Mesendoderm (in vitro differentiated cells): ENCODE results near the gene PCSK5.

ENCODE experiments used
- DNase-seq: peaks from one replicate; pipeline ENCODE4 v3.0.0; 2013
- H2AK5ac ChIP-seq: 2 replicates; pipeline ENCODE4 v1.6.1; 2013; ENCODE audit warnings: low read length, inconsistent platforms
- H2BK120ac ChIP-seq: 2 replicates; pipeline ENCODE4 v1.6.1; 2013; ENCODE audit warnings: low read depth, mild to moderate bottlenecking, low read length, moderate library complexity, mixed read lengths
- H2BK15ac ChIP-seq: replicated peaks from 2 replicates; pipeline ENCODE4 v1.6.1; 2013; ENCODE audit warnings: low read depth, mild to moderate bottlenecking, moderate library complexity
- H2BK5ac ChIP-seq: 2 replicates; pipeline ENCODE4 v1.6.1; 2013; ENCODE audit warnings: low read length, inconsistent platforms
- H3K18ac ChIP-seq: 2 replicates; pipeline ENCODE4 v1.6.1; 2013; ENCODE audit warnings: mild to moderate bottlenecking, low read length, mixed read lengths
- H3K23ac ChIP-seq: one replicate; pipeline ENCODE4 v1.6.1; 2013; ENCODE audit warnings: low read length
- H3K27ac ChIP-seq: 2 replicates; pipeline ENCODE4 v1.5.1; 2013; ENCODE audit warnings: low read depth, mild to moderate bottlenecking, inconsistent platforms, low read length, moderate library complexity
- H3K27me3 ChIP-seq: 2 replicates; pipeline ENCODE4 v1.6.1; 2013; ENCODE audit warnings: low read length, control low read depth, mild to moderate bottlenecking, inconsistent platforms; ENCODE audit not compliant: insufficient read depth, poor library complexity
- H3K36me3 ChIP-seq: 2 replicates; pipeline ENCODE4 v1.6.1; 2013; ENCODE audit warnings: low read length, inconsistent platforms; ENCODE audit not compliant: control insufficient read depth, insufficient read depth
- H3K4ac ChIP-seq: one replicate; pipeline ENCODE4 v1.6.1; 2013; ENCODE audit warnings: low read depth, mild to moderate bottlenecking, low read length, moderate library complexity
- H3K4me1 ChIP-seq: 2 replicates; pipeline ENCODE4 v1.6.1; 2013; ENCODE audit warnings: low read depth, low read length, inconsistent platforms; ENCODE audit not compliant: control insufficient read depth
- H3K4me2 ChIP-seq: 2 replicates; pipeline ENCODE4 v1.6.1; 2013; ENCODE audit warnings: low read length
- H3K4me3 ChIP-seq: 2 replicates; pipeline ENCODE4 v1.5.1; 2013; ENCODE audit warnings: mild to moderate bottlenecking, low read length
- H3K56ac ChIP-seq: one replicate; pipeline ENCODE4 v1.6.1; 2013; ENCODE audit warnings: low read length
- H3K79me1 ChIP-seq: 2 replicates; pipeline ENCODE4 v1.6.1; 2013; ENCODE audit warnings: low read length, inconsistent platforms
- H3K79me2 ChIP-seq: 2 replicates; pipeline ENCODE4 v1.6.1; 2013; ENCODE audit warnings: mild to moderate bottlenecking, low read length; ENCODE audit not compliant: control insufficient read depth, insufficient read depth
- H3K9ac ChIP-seq: 2 replicates; pipeline ENCODE4 v1.6.1; 2013; ENCODE audit warnings: low read length, inconsistent platforms
- H4K5ac ChIP-seq: one replicate; pipeline ENCODE4 v1.6.1; 2013; ENCODE audit warnings: low read length
- H4K8ac ChIP-seq: one replicate; pipeline ENCODE4 v1.6.1; 2013; ENCODE audit warnings: low read depth, mild to moderate bottlenecking, control low read depth, low read length, moderate library complexity
- WGBS: extraction: QIAGEN DNeasy Blood & Tissue Kit; methylation state at CpG from one replicate; pipeline ENCODE4 v1.1.7; 2013; ENCODE audit warnings: low lambda C conversion rate, missing lambda C conversion rate; ENCODE audit not compliant: insufficient coverage; ENCODE audit errors: extremely low coverage; 5-methylcytosine and 5-hydroxymethylcytosine counted together

The PCSK5 gene

GRCh38 chr9:75946766-75947165 is 56.3 kb downstream of the PCSK5 start:
- Histone ChIP-seq H3K36me3 (no peaks in the 10 kb centered on the region), H3K4ac (no peak overlapping the region), H3K27ac (no peak overlapping the region), H3K9ac (no peak overlapping the region), H3K4me1 (no peaks in the 10 kb centered on the region), H3K4me3 (no peak overlapping the region), H2BK15ac (no peak overlapping the region), H3K27me3 (no peaks in the 10 kb centered on the region), H2AK5ac (no peak overlapping the region), H4K8ac (no peak overlapping the region), H3K79me2 (no peaks in the 10 kb centered on the region), H3K18ac (no peak overlapping the region), H3K23ac (no peak overlapping the region), H2BK5ac (no peak overlapping the region), H4K5ac (no peak overlapping the region), H3K79me1 (no peaks in the 10 kb centered on the region), H3K4me2 (no peak overlapping the region), H2BK120ac (no peak overlapping the region), H3K56ac (no peak overlapping the region)
- DNase-seq, result no peak
- no CpG with 5 or more reads among the region's 6 CpGs for WGBS

- Histone ChIP-seq H3K79me2 (no peaks in the 10 kb centered on the region), H2BK15ac (no peak overlapping the region), H3K79me1 (no peaks in the 10 kb centered on the region), H3K36me3 (no peaks in the 10 kb centered on the region), H3K27ac (no peak overlapping the region), H2AK5ac (no peak overlapping the region), H4K5ac (no peak overlapping the region), H2BK5ac (no peak overlapping the region), H3K56ac (no peak overlapping the region), H3K23ac (no peak overlapping the region), H3K9ac (no peak overlapping the region), H3K4me2 (no peak overlapping the region), H3K4me1 (no peaks in the 10 kb centered on the region), H3K4ac (no peak overlapping the region), H3K18ac (no peak overlapping the region), H2BK120ac (no peak overlapping the region), H4K8ac (no peak overlapping the region), H3K27me3 (no peaks in the 10 kb centered on the region), H3K4me3 (no peak overlapping the region)
- DNase-seq, result no peak
- no CpG with 5 or more reads among the region's 2 CpGs for WGBS
Measured at GRCh38 chr9:75947233-75947632, 56.8 kb downstream of the PCSK5 start.

- H3K4me3 ChIP-seq, result no peak overlapping the region
- H2BK15ac ChIP-seq, result no peak overlapping the region
- H3K4ac ChIP-seq, result no peak overlapping the region
- no peaks in the 10 kb centered on the region for H3K4me1 ChIP-seq
- no peaks in the 10 kb centered on the region for H3K27me3 ChIP-seq
- H3K79me1 ChIP-seq, result no peaks in the 10 kb centered on the region
- no peak for DNase-seq
- no peak overlapping the region for H3K56ac ChIP-seq
- H2AK5ac ChIP-seq, result no peak overlapping the region
- H2BK120ac ChIP-seq, result no peak overlapping the region
- WGBS, result no CpG with 5 or more reads among the region's 3 CpGs
- H3K27ac ChIP-seq, result no peak overlapping the region
- no peaks in the 10 kb centered on the region for H3K36me3 ChIP-seq
- no peak overlapping the region for H4K5ac ChIP-seq
- H3K18ac ChIP-seq, result no peak overlapping the region
- no peak overlapping the region for H2BK5ac ChIP-seq
- H3K9ac ChIP-seq, result no peak overlapping the region
- no peak overlapping the region for H3K23ac ChIP-seq
- H3K4me2 ChIP-seq, result no peak overlapping the region
- no peak overlapping the region for H4K8ac ChIP-seq
- H3K79me2 ChIP-seq, result no peaks in the 10 kb centered on the region
Measured at GRCh38 chr9:75950998-75951397, 60.5 kb downstream of the PCSK5 start.

GRCh38 chr9:75953218-75953617 is 62.7 kb downstream of the PCSK5 start:
- DNase-seq, result peak; percentile 38
- Histone ChIP-seq H4K5ac (no peak overlapping the region), H3K56ac (no peak overlapping the region), H3K79me1 (no peaks in the 10 kb centered on the region), H4K8ac (no peak overlapping the region), H3K4me2 (no peak overlapping the region), H3K4me1 (no peaks in the 10 kb centered on the region), H2BK15ac (no peak overlapping the region), H3K79me2 (no peaks in the 10 kb centered on the region), H3K36me3 (no peaks in the 10 kb centered on the region), H3K27ac (no peak overlapping the region), H2BK120ac (no peak overlapping the region), H3K4ac (no peak overlapping the region), H3K9ac (no peak overlapping the region), H2AK5ac (no peak overlapping the region), H3K23ac (no peak overlapping the region), H3K27me3 (no peaks in the 10 kb centered on the region), H3K4me3 (no peak overlapping the region), H2BK5ac (no peak overlapping the region), H3K18ac (no peak overlapping the region)
- no CpG with 5 or more reads among the region's 2 CpGs for WGBS

- H3K18ac ChIP-seq, result no peak overlapping the region
- H3K36me3 ChIP-seq, result no peaks in the 10 kb centered on the region
- no CpG with 5 or more reads among the region's 1 CpG for WGBS
- H2BK5ac ChIP-seq, result no peak overlapping the region
- H3K23ac ChIP-seq, result no peak overlapping the region
- no peak overlapping the region for H4K8ac ChIP-seq
- no peak overlapping the region for H3K56ac ChIP-seq
- no peak overlapping the region for H3K27ac ChIP-seq
- H2AK5ac ChIP-seq, result no peak overlapping the region
- no peaks in the 10 kb centered on the region for H3K27me3 ChIP-seq
- H3K4me1 ChIP-seq, result no peaks in the 10 kb centered on the region
- H3K4me3 ChIP-seq, result no peak overlapping the region
- H2BK120ac ChIP-seq, result no peak overlapping the region
- H3K79me1 ChIP-seq, result no peaks in the 10 kb centered on the region
- no peak overlapping the region for H3K4me2 ChIP-seq
- no peak overlapping the region for H4K5ac ChIP-seq
- H3K4ac ChIP-seq, result no peak overlapping the region
- H2BK15ac ChIP-seq, result no peak overlapping the region
- H3K79me2 ChIP-seq, result no peaks in the 10 kb centered on the region
- H3K9ac ChIP-seq, result no peak overlapping the region
- DNase-seq, result peak; percentile 22
Measured at GRCh38 chr9:75956161-75956560, 65.7 kb downstream of the PCSK5 start.

- H3K27ac ChIP-seq, result no peak overlapping the region
- WGBS, result no CpG with 5 or more reads among the region's 3 CpGs
Measured at GRCh38 chr9:75957116-75957515, 66.6 kb downstream of the PCSK5 start.

More at GRCh38 chr9:75957116-75957515, 66.6 kb downstream of the PCSK5 start:
- Histone ChIP-seq H3K23ac (no peak overlapping the region), H2BK120ac (no peak overlapping the region), H2BK5ac (no peak overlapping the region), H3K36me3 (no peaks in the 10 kb centered on the region), H3K4me3 (no peak overlapping the region), H3K18ac (no peak overlapping the region), H4K8ac (no peak overlapping the region), H4K5ac (no peak overlapping the region), H3K79me1 (no peaks in the 10 kb centered on the region), H3K27me3 (no peaks in the 10 kb centered on the region), H3K79me2 (no peaks in the 10 kb centered on the region), H3K4ac (no peak overlapping the region), H2BK15ac (no peak overlapping the region), H3K9ac (no peak overlapping the region), H3K56ac (no peak overlapping the region), H3K4me2 (no peak overlapping the region), H3K4me1 (no peaks in the 10 kb centered on the region), H2AK5ac (no peak overlapping the region)
- no peak for DNase-seq
